Suprapubic skin (tissue), 4 donors: ENCODE data around the gene BCAS1. TPM values are rescaled to one million over a fixed set of nuclear protein-coding genes. Genes with fewer than 3 reads are reported as not detected.
A peak's percentile ranks its signal among the peaks of the same experiment; 100 is the strongest.

Experiments used
- DNase-seq, 2 donors: peaks; one replicate each; pipeline ENCODE4 v3.0.0-alpha.2; 2019; ENCODE audit warnings: low spot score in 2 of 2
- H3K27ac ChIP-seq: fragments of 200-600 bp; sonication (generic); one replicate; pipeline ENCODE4 v1.5.1; 2019
- H3K27me3 ChIP-seq: fragments of 200-600 bp; sonication (generic); one replicate; pipeline ENCODE4 v1.5.1; 2019
- H3K36me3 ChIP-seq: fragments of 200-600 bp; sonication (generic); one replicate; pipeline ENCODE4 v1.5.1; 2019
- H3K4me1 ChIP-seq: fragments of 200-600 bp; sonication (generic); one replicate; pipeline ENCODE4 v1.5.1; 2019
- H3K4me3 ChIP-seq: fragments of 200-600 bp; sonication (generic); one replicate; pipeline ENCODE4 v1.5.1; 2019; ENCODE audit warnings: mild to moderate bottlenecking
- H3K9me3 ChIP-seq: fragments of 200-600 bp; sonication (generic); one replicate; pipeline ENCODE4 v1.5.1; 2019
- EP300 ChIP-seq: sonication (generic); formaldehyde crosslinking; IDR thresholded peaks from one replicate; pipeline ENCODE4 v1.6.1; 2017; ENCODE audit warnings: antibody characterized with exemption
- POLR2A ChIP-seq, 2 donors: fragments of 450-650 bp; IDR thresholded peaks; one replicate each; pipeline ENCODE4 v1.6.1; 2017; ENCODE audit warnings: antibody characterized with exemption in 2 of 2, mild to moderate bottlenecking in 2 of 2, moderate library complexity in 2 of 2
- POLR2AphosphoS5 ChIP-seq, 3 donors: sonication (generic); formaldehyde crosslinking; IDR thresholded peaks; one replicate each; pipeline ENCODE4 v1.6.1; 2017; ENCODE audit warnings: antibody characterized with exemption in 3 of 3
- WGBS: methylation state at CpG from one replicate; pipeline ENCODE4 v1.1.5; 2018; 5-methylcytosine and 5-hydroxymethylcytosine counted together
- total RNA-seq, 4 donors: library from RNA; depleted of rRNA; stranded (reverse); fragments of >200 nt; gene quantifications; one replicate each; pipeline ENCODE4 v1.1.0, GENCODE V29; 2016
- TF ChIP-seq, protein P1 (sequence below), 2 donors: fragments of 200-600 bp in 1 of 2; fragments of 450-650 bp in 1 of 2; sonication (generic) in 1 of 2; IDR thresholded peaks; one replicate each; pipeline ENCODE4 v1.5.1; 2016 to 2019; ENCODE audit warnings: antibody characterized with exemption in 2 of 2, mild to moderate bottlenecking in 1 of 2, moderate library complexity in 1 of 2

The BCAS1 gene
- total RNA-seq, 4 donors from 2014 or later = 1.7 to 3.4 (median 2.1) TPM

DNA sequence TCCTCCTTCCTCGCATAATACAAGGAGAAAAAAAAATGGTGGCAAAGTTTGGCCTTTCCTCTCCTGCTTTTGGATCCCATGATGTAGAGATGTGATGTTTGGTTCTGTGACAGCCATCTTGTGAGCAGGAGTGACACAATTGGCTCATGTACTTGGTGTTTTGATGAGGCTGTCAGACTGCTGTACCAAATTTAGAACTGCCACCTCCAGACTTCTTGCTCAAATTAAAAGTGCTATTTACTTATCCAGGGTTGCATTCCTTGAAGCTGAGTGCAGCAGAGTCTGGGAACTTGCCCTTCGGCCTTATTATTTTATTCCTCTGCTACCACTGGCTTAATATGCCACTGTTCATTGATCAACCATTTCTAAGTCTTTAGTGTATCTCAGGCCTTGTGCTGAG lies 21.9 kb downstream of the BCAS1 start:
- no peak for TF ChIP-seq EP300
- no peak for TF ChIP-seq POLR2AphosphoS5 (IDR thresholded peaks at IDR 0.05)
- TF ChIP-seq, protein P1, sequence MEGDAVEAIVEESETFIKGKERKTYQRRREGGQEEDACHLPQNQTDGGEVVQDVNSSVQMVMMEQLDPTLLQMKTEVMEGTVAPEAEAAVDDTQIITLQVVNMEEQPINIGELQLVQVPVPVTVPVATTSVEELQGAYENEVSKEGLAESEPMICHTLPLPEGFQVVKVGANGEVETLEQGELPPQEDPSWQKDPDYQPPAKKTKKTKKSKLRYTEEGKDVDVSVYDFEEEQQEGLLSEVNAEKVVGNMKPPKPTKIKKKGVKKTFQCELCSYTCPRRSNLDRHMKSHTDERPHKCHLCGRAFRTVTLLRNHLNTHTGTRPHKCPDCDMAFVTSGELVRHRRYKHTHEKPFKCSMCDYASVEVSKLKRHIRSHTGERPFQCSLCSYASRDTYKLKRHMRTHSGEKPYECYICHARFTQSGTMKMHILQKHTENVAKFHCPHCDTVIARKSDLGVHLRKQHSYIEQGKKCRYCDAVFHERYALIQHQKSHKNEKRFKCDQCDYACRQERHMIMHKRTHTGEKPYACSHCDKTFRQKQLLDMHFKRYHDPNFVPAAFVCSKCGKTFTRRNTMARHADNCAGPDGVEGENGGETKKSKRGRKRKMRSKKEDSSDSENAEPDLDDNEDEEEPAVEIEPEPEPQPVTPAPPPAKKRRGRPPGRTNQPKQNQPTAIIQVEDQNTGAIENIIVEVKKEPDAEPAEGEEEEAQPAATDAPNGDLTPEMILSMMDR (IDR thresholded peaks at IDR 0.05) = no peak
- no peak for TF ChIP-seq POLR2A (IDR thresholded peaks at IDR 0.05)
- WGBS = 68% methylated on average over 2 of the region's 2 CpGs
- H3K27ac ChIP-seq = no peak overlapping the region
- DNase-seq = no peak
- no peaks in the 10 kb centered on the region for H3K9me3 ChIP-seq
- H3K27me3 ChIP-seq = no peaks in the 10 kb centered on the region
- H3K4me1 ChIP-seq = peaks cover 13% of the 10 kb centered on the region
- no peaks in the 10 kb centered on the region for H3K36me3 ChIP-seq
- H3K4me3 ChIP-seq = no peak overlapping the region

DNA sequence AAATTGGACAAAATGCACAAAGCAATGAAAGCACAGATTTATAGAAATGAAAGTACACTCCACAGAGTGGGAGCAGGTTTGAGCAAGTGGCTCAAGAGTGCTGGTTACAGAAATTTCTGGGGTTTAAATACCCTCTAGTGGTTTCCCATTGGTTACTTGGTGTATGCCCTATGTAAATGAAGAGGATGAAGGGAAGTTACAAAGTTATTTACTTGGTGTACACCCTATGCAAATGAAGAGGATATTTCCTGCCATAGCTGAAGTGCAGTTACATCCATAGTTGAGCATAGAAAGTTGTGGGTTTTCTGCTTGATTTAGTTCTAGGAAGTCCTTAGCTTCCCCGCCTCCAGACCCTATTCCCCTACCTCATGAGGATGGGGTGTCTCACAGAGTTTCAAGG lies 22.7 kb downstream of the BCAS1 start:
- no peak for TF ChIP-seq POLR2AphosphoS5 (IDR thresholded peaks at IDR 0.05)
- no peak for TF ChIP-seq EP300
- no peak for TF ChIP-seq POLR2A (IDR thresholded peaks at IDR 0.05)
- TF ChIP-seq, protein P1 (IDR thresholded peaks at IDR 0.05) = no peak
- Histone ChIP-seq H3K9me3 (no peaks in the 10 kb centered on the region), H3K4me3 (no peak overlapping the region), H3K27ac (no peak overlapping the region), H3K4me1 (peaks cover 15% of the 10 kb centered on the region), H3K27me3 (no peaks in the 10 kb centered on the region), H3K36me3 (no peaks in the 10 kb centered on the region)
- WGBS = 85% methylated on average over 1 of the region's 1 CpG
- DNase-seq = no peak

DNA sequence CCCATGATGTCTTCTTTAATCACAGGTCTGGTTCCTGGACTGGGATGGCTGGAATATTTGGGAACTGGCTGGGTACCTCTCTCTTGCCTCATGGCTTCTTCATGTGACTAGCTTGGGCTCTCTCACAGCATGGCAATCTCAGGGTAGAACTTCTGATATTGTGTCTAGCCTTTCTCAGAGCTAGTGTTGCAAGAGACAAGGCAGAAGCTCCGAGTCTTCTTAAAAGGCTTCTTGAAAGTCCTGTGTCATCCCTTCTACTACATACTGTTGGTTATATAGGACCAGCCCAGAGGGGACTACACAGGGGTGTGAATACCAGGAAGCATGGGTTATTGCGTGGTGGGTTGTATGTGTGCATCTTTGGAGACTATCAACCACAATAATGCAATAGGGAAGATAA lies 23.3 kb downstream of the BCAS1 start:
- no peaks in the 10 kb centered on the region for H3K36me3 ChIP-seq
- DNase-seq = no peak
- H3K27me3 ChIP-seq = no peaks in the 10 kb centered on the region
- no peak overlapping the region for H3K4me3 ChIP-seq
- H3K4me1 ChIP-seq = peaks cover 15% of the 10 kb centered on the region
- H3K27ac ChIP-seq = no peak overlapping the region
- no peaks in the 10 kb centered on the region for H3K9me3 ChIP-seq
- TF ChIP-seq, protein P1 (IDR thresholded peaks at IDR 0.05) = no peak
- TF ChIP-seq POLR2AphosphoS5 (IDR thresholded peaks at IDR 0.05) = no peak
- TF ChIP-seq EP300 = no peak
- TF ChIP-seq POLR2A (IDR thresholded peaks at IDR 0.05) = no peak
- WGBS = 81% methylated on average over 2 of the region's 2 CpGs

DNA sequence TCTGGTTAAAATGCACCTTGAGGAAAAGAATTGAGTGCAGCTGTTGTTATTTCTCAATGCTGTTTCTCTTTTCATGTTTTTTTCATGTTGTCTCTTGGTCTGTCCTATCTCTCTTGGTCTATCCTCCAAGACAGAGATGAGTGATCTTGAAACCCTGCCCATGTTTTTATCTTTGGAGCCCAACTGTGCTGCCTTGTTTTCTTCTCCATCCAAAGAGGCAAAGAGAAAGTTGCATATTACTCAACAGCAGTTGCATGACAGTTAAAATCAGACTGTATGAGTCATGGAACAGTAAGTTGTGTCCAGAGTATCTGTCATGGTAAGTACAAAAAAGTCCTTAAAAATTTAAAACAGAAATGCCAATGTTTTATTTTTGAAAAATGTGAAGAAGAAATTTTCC lies 26.2 kb downstream of the BCAS1 start:
- peaks cover 12% of the 10 kb centered on the region for H3K4me1 ChIP-seq
- no peak for TF ChIP-seq EP300
- no peaks in the 10 kb centered on the region for H3K27me3 ChIP-seq
- no peaks in the 10 kb centered on the region for H3K36me3 ChIP-seq
- H3K4me3 ChIP-seq = no peak overlapping the region
- no peak for DNase-seq
- no peak overlapping the region for H3K27ac ChIP-seq
- H3K9me3 ChIP-seq = no peaks in the 10 kb centered on the region

DNA sequence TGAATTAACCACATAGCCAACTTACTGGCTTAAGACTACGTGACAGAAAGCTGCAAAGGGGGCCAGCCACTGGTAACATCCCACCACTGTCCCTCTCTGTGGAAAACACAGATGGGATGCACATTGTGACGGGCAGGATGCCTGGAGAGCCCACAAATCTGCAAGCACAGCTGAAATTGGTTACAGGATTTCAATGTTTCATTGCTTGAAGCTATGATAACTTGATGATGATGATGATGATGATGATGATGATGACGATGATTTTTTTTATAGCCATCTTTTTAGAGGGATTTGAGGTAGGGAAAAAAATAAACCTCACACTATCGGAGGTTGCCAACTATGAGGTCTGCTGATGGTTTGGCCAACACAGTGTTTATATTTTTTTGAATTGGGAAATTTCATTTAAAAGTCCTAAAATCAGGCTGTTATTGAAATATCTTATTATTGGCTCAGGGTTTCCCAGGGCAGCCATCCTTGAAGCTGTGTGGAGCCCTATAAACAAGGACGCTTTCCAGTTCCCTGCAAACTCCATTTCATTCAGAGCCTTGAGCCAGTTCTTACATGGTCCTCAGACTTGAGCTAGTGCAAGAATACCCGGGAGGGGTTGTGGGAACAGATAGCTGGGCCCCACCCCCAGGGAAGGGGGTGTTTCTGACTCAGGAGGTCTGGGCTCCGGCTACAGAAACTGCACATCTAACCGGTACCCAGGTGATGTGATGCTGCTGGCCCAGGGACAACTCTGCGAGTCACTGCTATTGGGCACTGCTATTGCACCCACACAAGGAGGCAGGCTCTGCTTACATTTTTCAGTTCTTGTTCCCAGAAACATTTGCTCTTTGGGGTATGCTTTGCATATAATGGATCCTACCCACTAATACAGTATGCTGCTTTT lies 27.1 kb downstream of the BCAS1 start:
- Histone ChIP-seq H3K4me1 (peaks cover 8% of the 10 kb centered on the region), H3K27ac (no peak overlapping the region), H3K4me3 (no peak overlapping the region), H3K9me3 (no peaks in the 10 kb centered on the region), H3K27me3 (no peaks in the 10 kb centered on the region), H3K36me3 (no peaks in the 10 kb centered on the region)
- WGBS = 54% methylated on average over 9 of the region's 9 CpGs
- TF ChIP-seq, protein P1 (IDR thresholded peaks at IDR 0.05) = no peak
- no peak for TF ChIP-seq POLR2AphosphoS5 (IDR thresholded peaks at IDR 0.05)
- no peak for TF ChIP-seq POLR2A (IDR thresholded peaks at IDR 0.05)
- no peak for TF ChIP-seq EP300
- DNase-seq = peak in 1 of 2 donors; percentile 74
